Body of pancreas (tissue), 4 donors: ENCODE measurements around the gene ANO10.

Source experiments
- POLR2A ChIP-seq, 3 donors: fragments of 450-650 bp; IDR thresholded peaks; one replicate each; pipeline ENCODE4 v1.6.1; 2016; ENCODE audit warnings: antibody characterized with exemption in 3 of 3, mild to moderate bottlenecking in 2 of 3
- TF ChIP-seq, protein P1 (sequence below), 7 experiments: fragments of 450-650 bp in 4 of 7; fragments of 200-600 bp in 3 of 7; sonication (generic) in 3 of 7; IDR thresholded peaks; one replicate each; pipeline ENCODE4 v1.5.1; 2016 to 2019; ENCODE audit warnings: antibody characterized with exemption in 7 of 7

DNA sequence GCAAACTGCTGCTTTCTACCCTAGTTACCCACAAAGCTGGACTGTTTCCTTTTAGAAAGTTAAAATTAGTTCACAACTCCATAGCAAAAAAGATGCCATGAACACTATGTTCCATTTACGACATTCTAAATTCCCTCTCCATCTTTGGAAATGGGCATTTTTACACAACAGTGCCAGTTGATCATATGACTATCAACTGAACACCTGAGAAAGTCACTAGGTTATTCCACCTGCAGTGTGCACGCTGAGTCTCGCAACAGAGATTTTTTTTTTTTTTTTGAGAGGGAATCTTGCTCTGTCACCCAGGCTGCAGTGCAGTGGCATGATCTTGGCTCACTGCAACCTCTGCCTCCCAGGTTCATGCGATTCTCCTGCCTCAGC is 215.2 kb downstream of the ANO10 start:
- no peak for TF ChIP-seq POLR2A (IDR thresholded peaks at IDR 0.05)
- TF ChIP-seq, protein P1, sequence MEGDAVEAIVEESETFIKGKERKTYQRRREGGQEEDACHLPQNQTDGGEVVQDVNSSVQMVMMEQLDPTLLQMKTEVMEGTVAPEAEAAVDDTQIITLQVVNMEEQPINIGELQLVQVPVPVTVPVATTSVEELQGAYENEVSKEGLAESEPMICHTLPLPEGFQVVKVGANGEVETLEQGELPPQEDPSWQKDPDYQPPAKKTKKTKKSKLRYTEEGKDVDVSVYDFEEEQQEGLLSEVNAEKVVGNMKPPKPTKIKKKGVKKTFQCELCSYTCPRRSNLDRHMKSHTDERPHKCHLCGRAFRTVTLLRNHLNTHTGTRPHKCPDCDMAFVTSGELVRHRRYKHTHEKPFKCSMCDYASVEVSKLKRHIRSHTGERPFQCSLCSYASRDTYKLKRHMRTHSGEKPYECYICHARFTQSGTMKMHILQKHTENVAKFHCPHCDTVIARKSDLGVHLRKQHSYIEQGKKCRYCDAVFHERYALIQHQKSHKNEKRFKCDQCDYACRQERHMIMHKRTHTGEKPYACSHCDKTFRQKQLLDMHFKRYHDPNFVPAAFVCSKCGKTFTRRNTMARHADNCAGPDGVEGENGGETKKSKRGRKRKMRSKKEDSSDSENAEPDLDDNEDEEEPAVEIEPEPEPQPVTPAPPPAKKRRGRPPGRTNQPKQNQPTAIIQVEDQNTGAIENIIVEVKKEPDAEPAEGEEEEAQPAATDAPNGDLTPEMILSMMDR (IDR thresholded peaks at IDR 0.05), result no peak
